Myocyte (in vitro differentiated cells): ENCODE results near the gene NDUFB10. TPM values are rescaled to one million over a fixed set of nuclear protein-coding genes. Genes with fewer than 3 reads are reported as not detected.
A peak's percentile ranks its signal among the peaks of the same experiment; 100 is the strongest.
"Not testable (repeated sequence)": the region's sequence is repeated elsewhere in the genome, so short reads cannot be mapped to it uniquely, and the experiment has no call there.

ENCODE experiments used
- DNase-seq: peaks from one replicate; pipeline ENCODE4 v3.0.0-alpha.2; 2012; ENCODE audit warnings: low read depth
- polyA plus RNA-seq: library from polyadenylated mRNA; unstranded; fragments of >200 nt; gene quantifications from one replicate; pipeline ENCODE4 v1.2.1, GENCODE V29; 2012; ENCODE audit warnings: missing spikeins
- total RNA-seq: library from RNA; depleted of rRNA; stranded (reverse); fragments of >200 nt; gene quantifications from 2 replicates; pipeline ENCODE4 v1.2.3, GENCODE V29; 2014

NDUFB10 gene
- total RNA-seq = 206 and 226 TPM in 2 replicates
- polyA plus RNA-seq = 214 TPM

- peak; percentile 88 for DNase-seq
Measured at GRCh38 chr16:1959269-1960039, at the start of gene NDUFB10. Gene NDUFB10 (plus strand): TSS chr16:1959538. CDS start chr16:1959625, 87 bp downstream.

GRCh38 chr16:1909561-1910231, 49.6 kb upstream of the NDUFB10 start:
- DNase-seq = no peak

GRCh38 chr16:1911467-1912214, 47.7 kb upstream of the NDUFB10 start:
- DNase-seq = no peak

GRCh38 chr16:1912215-1912543, 47.2 kb upstream of the NDUFB10 start:
- no peak for DNase-seq

GRCh38 chr16:1913327-1914083, 45.8 kb upstream of the NDUFB10 start:
- no peak for DNase-seq

GRCh38 chr16:1914084-1914608, 45.2 kb upstream of the NDUFB10 start:
- no peak for DNase-seq

GRCh38 chr16:1914988-1915387, 44.4 kb upstream of the NDUFB10 start:
- DNase-seq = no peak

GRCh38 chr16:1915732-1916639, 43.4 kb upstream of the NDUFB10 start:
- no peak for DNase-seq

GRCh38 chr16:1916640-1916990, 42.7 kb upstream of the NDUFB10 start:
- no peak for DNase-seq

GRCh38 chr16:1917056-1917664, 42.2 kb upstream of the NDUFB10 start:
- DNase-seq = no peak

GRCh38 chr16:1917665-1918350, 41.5 kb upstream of the NDUFB10 start:
- DNase-seq = no peak

GRCh38 chr16:1918351-1919326, 40.7 kb upstream of the NDUFB10 start, which contains the start of gene HS3ST6:
Gene HS3ST6 (minus strand): TSS chr16:1918415. CDS start chr16:1918323, 92 bp downstream.
- no peak for DNase-seq

- DNase-seq = no peak
Measured at GRCh38 chr16:1919327-1919998, 39.9 kb upstream of the NDUFB10 start.

- DNase-seq = not testable (repeated sequence)
Measured at GRCh38 chr16:1920122-1920521, 39.2 kb upstream of the NDUFB10 start.

- no peak for DNase-seq
Measured at GRCh38 chr16:1920727-1921171, 38.6 kb upstream of the NDUFB10 start.

- DNase-seq = no peak
Measured at GRCh38 chr16:1922357-1922756, 37.0 kb upstream of the NDUFB10 start.
